T1000 (cell line): ENCODE measurements around the gene DIPK1B.

Experiments used
- DNase-seq: peaks from one replicate; lab custom pipeline; 2025; ENCODE audit warnings: mixed read lengths; lab: John Stamatoyannopoulos, UW

DIPK1B gene

DNA sequence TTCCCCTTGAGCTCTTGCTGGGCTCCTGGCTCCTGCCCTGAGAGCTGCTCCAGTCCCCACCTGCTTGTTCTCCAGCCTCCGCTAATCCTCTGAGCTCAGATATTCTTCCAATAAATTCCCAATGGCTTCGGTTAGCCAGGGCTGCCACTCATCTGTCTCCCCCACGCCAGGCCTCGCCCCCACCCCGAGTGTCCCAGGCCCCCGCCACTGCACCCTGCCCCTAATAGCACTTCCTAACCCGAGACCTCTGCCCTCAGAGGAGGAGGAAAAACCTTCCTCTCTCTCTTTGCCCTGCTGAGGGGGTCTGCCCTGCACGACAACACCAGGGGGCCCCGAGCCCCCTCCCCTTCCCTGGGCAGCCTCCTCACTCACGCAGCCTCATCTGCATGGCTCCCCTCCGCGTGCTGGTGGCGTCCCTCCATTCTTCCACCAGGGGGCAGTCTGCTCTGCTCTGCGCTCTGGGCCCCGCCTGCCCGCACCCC, 57.4 kb downstream of the DIPK1B start:
- no peak for DNase-seq

DNA sequence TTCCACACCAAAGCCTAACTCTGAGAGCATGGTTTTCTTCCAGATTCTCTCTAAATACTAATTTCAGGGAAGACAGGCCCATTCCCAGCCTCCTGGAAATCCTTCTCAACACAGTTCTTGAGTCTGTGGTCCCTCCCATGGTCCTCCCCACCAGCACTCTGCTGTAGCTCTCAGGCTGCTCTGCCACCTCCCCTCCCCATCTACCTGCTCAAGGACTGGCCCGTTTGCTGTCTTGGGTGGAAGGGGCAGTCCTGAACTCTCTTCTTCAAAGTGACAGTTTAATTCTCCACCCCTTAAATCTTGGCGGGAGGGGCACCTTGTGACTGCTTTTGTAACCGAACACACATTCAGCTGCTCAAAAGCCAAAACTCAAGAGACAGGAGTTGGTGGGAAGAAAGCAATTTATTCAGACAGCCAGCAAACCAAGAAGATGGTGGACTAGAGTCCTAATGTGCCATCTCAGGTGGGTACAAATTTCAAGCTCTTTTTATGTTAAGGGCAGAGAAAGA, 59.6 kb downstream of the DIPK1B start:
- DNase-seq, result no peak

DNA sequence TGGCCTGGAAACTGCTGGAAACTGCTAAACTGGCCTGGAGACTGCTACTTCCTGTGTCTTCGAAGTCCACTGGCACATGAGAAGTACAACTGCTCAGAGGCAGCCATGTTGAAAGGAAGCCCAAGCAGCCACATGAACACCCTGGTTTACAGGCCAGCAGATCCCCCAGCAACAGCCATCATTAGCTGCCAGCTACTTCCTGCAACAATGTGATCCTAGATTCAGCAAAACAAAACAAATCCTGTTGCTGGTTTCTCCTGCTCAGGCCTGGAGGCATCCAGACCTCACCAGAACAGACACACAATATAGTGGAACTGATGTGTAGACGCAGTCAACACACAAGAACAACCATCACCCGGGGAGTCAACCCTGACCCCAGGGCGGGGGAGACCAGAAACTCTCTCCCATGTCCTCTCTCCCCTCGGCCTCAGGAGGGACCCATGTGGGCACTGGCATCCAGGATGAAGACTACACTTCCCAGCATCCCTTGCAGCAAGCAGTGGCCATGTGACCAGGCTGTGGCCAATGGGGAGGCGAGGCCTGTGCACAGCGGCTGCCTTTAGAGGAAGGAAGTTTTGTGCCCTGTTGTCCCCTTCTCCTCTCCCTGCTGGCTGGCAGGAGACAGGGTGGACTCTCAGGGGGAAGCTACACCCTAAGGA, 61.1 kb downstream of the DIPK1B start:
- DNase-seq, result no peak
